HEK293 (cell line): ENCODE data around the gene GABBR2.

ENCODE experiments used
- CTCF ChIA-PET: fragments of 350-600 bp; formaldehyde crosslinking; extraction: SDS; loops from one replicate; lab custom pipeline; 2021; ENCODE audit warnings: antibody characterized with exemption; lab: Yijun Ruan, JAX
- POLR2A ChIA-PET: fragments of 300-600 bp; formaldehyde crosslinking; extraction: SDS; loops from one replicate; lab custom pipeline; 2020; ENCODE audit warnings: antibody characterized with exemption, inconsistent platforms; lab: Yijun Ruan, JAX
- H3K27ac ChIP-seq: fragments of 200-500 bp; sonication (Bioruptor generic); 2 replicates; pipeline ENCODE4 v1.5.1; 2014; ENCODE audit warnings: low read depth, low read length, control low read depth, inconsistent platforms; ENCODE audit errors: extremely low read depth
- H3K36me3 ChIP-seq, 2 experiments: fragments of 200-500 bp in 1 of 2; sonication (Bioruptor generic) in 1 of 2; 1 replicate in 1 of 2; 2 replicates in 1 of 2; pipeline ENCODE4 v1.5.1; 2014 to 2017; ENCODE audit warnings: inconsistent platforms in 2 of 2, low read length in 2 of 2; ENCODE audit not compliant: control insufficient read depth in 2 of 2, insufficient read depth in 1 of 2
- H3K4me1 ChIP-seq: fragments of 200-500 bp; sonication (Bioruptor generic); 2 replicates; pipeline ENCODE4 v1.5.1; 2014; ENCODE audit warnings: mild to moderate bottlenecking, low read length, inconsistent platforms; ENCODE audit not compliant: control insufficient read depth, insufficient read depth
- H3K4me3 ChIP-seq: 2 replicates; pipeline ENCODE4 v1.5.1; 2011; ENCODE audit warnings: low read depth, mild to moderate bottlenecking, control low read depth, low read length, moderate library complexity
- H3K9me3 ChIP-seq: fragments of 200-500 bp; sonication (Bioruptor generic); 2 replicates; pipeline ENCODE4 v1.5.1; 2014; ENCODE audit warnings: low read depth, low read length, inconsistent platforms; ENCODE audit not compliant: control insufficient read depth, insufficient read depth
- GLIS1 ChIP-seq: fragments of 450-650 bp; formaldehyde crosslinking; IDR thresholded peaks from 2 replicates; pipeline ENCODE4 v1.5.1; 2016; ENCODE audit warnings: missing biosample characterization, missing genetic modification characterization
- INSM2 ChIP-seq: fragments of 450-650 bp; formaldehyde crosslinking; IDR thresholded peaks from 2 replicates; pipeline ENCODE4 v1.5.1; 2016; ENCODE audit warnings: missing biosample characterization, missing genetic modification characterization
- KLF7 ChIP-seq: fragments of 450-650 bp; formaldehyde crosslinking; IDR thresholded peaks from 2 replicates; pipeline ENCODE4 v1.5.1; 2016; ENCODE audit warnings: missing biosample characterization, missing genetic modification characterization, borderline replicate concordance
- KLF8 ChIP-seq: fragments of 450-650 bp; formaldehyde crosslinking; IDR thresholded peaks from 2 replicates; pipeline ENCODE4 v1.5.1; 2016; ENCODE audit warnings: missing biosample characterization, missing genetic modification characterization
- KLF9 ChIP-seq: fragments of 450-650 bp; formaldehyde crosslinking; IDR thresholded peaks from 2 replicates; pipeline ENCODE4 v1.5.1; 2016; ENCODE audit warnings: missing biosample characterization, missing genetic modification characterization, low read depth
- MZF1 ChIP-seq: fragments of 450-650 bp; formaldehyde crosslinking; IDR thresholded peaks from 2 replicates; pipeline ENCODE4 v1.5.1; 2017; ENCODE audit warnings: missing biosample characterization, missing genetic modification characterization, borderline replicate concordance
- TCF7L2 ChIP-seq: IDR thresholded peaks from 2 replicates; pipeline ENCODE4 v1.6.1; 2011; ENCODE audit warnings: low read depth, mild to moderate bottlenecking, inconsistent platforms, low read length, moderate library complexity, borderline replicate concordance
- ZBTB20 ChIP-seq: fragments of 450-650 bp; formaldehyde crosslinking; IDR thresholded peaks from 2 replicates; pipeline ENCODE4 v1.5.1; 2016; ENCODE audit warnings: missing biosample characterization, missing genetic modification characterization
- ZFP69B ChIP-seq: fragments of 450-650 bp; formaldehyde crosslinking; IDR thresholded peaks from 2 replicates; pipeline ENCODE4 v1.5.1; 2016; ENCODE audit warnings: missing biosample characterization, missing genetic modification characterization
- ZNF10 ChIP-seq: fragments of 450-650 bp; formaldehyde crosslinking; IDR thresholded peaks from 2 replicates; pipeline ENCODE4 v1.5.1; 2017; ENCODE audit warnings: missing biosample characterization, missing genetic modification characterization
- ZNF114 ChIP-seq: fragments of 450-650 bp; formaldehyde crosslinking; IDR thresholded peaks from 2 replicates; pipeline ENCODE4 v1.5.0; 2017; ENCODE audit warnings: missing biosample characterization, missing genetic modification characterization
- ZNF211 ChIP-seq: fragments of 450-650 bp; formaldehyde crosslinking; IDR thresholded peaks from 2 replicates; pipeline ENCODE4 v1.5.1; 2016; ENCODE audit warnings: low read depth, missing biosample characterization, missing genetic modification characterization
- ZNF473 ChIP-seq: fragments of 450-650 bp; formaldehyde crosslinking; IDR thresholded peaks from 2 replicates; pipeline ENCODE4 v1.5.1; 2017; ENCODE audit warnings: missing biosample characterization, missing genetic modification characterization
- ZNF558 ChIP-seq: fragments of 450-650 bp; formaldehyde crosslinking; IDR thresholded peaks from 2 replicates; pipeline ENCODE4 v1.5.1; 2016; ENCODE audit warnings: missing biosample characterization, missing genetic modification characterization
- ZNF571 ChIP-seq: fragments of 450-650 bp; formaldehyde crosslinking; IDR thresholded peaks from 2 replicates; pipeline ENCODE4 v1.5.0; 2017; ENCODE audit warnings: missing biosample characterization, missing genetic modification characterization
- ZNF629 ChIP-seq: fragments of 450-650 bp; formaldehyde crosslinking; IDR thresholded peaks from 2 replicates; pipeline ENCODE4 v1.5.1; 2017; ENCODE audit warnings: missing biosample characterization, missing genetic modification characterization
- ZNF664 ChIP-seq: fragments of 450-650 bp; formaldehyde crosslinking; IDR thresholded peaks from 2 replicates; pipeline ENCODE4 v1.5.1; 2016; ENCODE audit warnings: missing biosample characterization, missing genetic modification characterization
- ZNF707 ChIP-seq: fragments of 450-650 bp; formaldehyde crosslinking; IDR thresholded peaks from 2 replicates; pipeline ENCODE4 v1.5.1; 2016; ENCODE audit warnings: missing biosample characterization, missing genetic modification characterization
- TF ChIP-seq, protein P1 (sequence below): fragments of 450-650 bp; formaldehyde crosslinking; IDR thresholded peaks from 2 replicates; pipeline ENCODE4 v1.5.1; 2016; ENCODE audit warnings: missing biosample characterization, missing genetic modification characterization
- TF ChIP-seq, protein P2 (sequence below): fragments of 450-650 bp; formaldehyde crosslinking; IDR thresholded peaks from 2 replicates; pipeline ENCODE4 v1.5.1; 2016; ENCODE audit warnings: missing biosample characterization, missing genetic modification characterization
- TF ChIP-seq, protein P3 (sequence below): fragments of 450-650 bp; IDR thresholded peaks from 2 replicates; pipeline ENCODE4 v1.5.1; 2018; ENCODE audit warnings: missing biosample characterization, mild to moderate bottlenecking, missing genetic modification characterization
- TF ChIP-seq, protein P4 (sequence below): sonication (generic); formaldehyde crosslinking; IDR thresholded peaks from 2 replicates; pipeline ENCODE4 v1.8.1; 2022; ENCODE audit warnings: mild to moderate bottlenecking, moderate library complexity, missing genetic modification reagents

GABBR2 gene

DNA sequence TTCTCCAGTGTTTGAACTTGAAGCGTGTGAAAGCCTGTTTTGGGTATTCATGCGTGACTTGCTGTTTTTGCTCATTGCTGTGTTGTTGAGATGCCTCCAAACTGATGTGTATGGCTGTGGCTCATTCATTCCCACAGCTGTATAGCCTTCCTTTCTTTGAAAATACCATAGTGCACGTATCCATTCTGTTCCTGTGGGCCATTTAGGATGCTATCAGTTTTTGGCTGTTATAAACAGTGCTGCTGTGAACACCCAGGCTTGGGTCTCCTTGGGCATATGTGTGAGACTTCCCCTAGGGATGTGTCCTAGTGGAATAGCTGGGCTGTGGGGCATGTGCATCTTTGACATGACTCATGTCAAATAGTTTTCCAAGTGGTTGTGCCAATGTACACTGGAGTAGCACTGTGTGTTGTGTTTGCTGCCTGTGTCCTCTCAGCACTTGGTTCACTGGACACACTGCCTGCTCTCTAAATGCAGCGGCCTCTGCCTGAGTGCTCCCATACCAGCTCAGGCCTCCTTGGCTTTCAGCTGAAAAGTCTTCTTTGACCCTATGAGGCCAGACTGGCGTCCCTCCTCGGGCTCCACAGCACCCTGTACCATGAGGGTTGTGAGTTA, 350.7 kb downstream of the GABBR2 start:
- no peak overlapping the region for H3K27ac ChIP-seq
- no peak overlapping the region for H3K4me3 ChIP-seq
- H3K4me1 ChIP-seq: no peaks in the 10 kb centered on the region
- no peaks in the 10 kb centered on the region for H3K36me3 ChIP-seq
- no peak for TF ChIP-seq KLF9 (tag by site-specific recombination)
- TF ChIP-seq ZNF664: no peak
- TF ChIP-seq, protein P1, sequence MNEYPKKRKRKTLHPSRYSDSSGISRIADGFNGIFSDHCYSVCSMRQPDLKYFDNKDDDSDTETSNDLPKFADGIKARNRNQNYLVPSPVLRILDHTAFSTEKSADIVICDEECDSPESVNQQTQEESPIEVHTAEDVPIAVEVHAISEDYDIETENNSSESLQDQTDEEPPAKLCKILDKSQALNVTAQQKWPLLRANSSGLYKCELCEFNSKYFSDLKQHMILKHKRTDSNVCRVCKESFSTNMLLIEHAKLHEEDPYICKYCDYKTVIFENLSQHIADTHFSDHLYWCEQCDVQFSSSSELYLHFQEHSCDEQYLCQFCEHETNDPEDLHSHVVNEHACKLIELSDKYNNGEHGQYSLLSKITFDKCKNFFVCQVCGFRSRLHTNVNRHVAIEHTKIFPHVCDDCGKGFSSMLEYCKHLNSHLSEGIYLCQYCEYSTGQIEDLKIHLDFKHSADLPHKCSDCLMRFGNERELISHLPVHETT (tag by site-specific recombination): no peak
- no peak for TF ChIP-seq ZNF211
- no peak for TF ChIP-seq ZNF707
- TF ChIP-seq ZFP69B: no peak
- TF ChIP-seq, protein P2, sequence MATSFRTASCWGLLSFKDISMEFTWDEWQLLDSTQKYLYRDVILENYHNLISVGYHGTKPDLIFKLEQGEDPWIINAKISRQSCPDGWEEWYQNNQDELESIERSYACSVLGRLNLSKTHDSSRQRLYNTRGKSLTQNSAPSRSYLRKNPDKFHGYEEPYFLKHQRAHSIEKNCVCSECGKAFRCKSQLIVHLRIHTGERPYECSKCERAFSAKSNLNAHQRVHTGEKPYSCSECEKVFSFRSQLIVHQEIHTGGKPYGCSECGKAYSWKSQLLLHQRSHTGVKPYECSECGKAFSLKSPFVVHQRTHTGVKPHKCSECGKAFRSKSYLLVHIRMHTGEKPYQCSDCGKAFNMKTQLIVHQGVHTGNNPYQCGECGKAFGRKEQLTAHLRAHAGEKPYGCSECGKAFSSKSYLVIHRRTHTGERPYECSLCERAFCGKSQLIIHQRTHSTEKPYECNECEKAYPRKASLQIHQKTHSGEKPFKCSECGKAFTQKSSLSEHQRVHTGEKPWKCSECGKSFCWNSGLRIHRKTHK (tag by site-specific recombination): no peak
- TF ChIP-seq ZBTB20 (tag by site-specific recombination): no peak
- TF ChIP-seq, protein P3, sequence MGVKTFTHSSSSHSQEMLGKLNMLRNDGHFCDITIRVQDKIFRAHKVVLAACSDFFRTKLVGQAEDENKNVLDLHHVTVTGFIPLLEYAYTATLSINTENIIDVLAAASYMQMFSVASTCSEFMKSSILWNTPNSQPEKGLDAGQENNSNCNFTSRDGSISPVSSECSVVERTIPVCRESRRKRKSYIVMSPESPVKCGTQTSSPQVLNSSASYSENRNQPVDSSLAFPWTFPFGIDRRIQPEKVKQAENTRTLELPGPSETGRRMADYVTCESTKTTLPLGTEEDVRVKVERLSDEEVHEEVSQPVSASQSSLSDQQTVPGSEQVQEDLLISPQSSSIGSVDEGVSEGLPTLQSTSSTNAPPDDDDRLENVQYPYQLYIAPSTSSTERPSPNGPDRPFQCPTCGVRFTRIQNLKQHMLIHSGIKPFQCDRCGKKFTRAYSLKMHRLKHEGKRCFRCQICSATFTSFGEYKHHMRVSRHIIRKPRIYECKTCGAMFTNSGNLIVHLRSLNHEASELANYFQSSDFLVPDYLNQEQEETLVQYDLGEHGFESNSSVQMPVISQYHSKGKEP (tag by site-specific recombination): no peak
- no peak for TF ChIP-seq TCF7L2
- no peak for TF ChIP-seq ZNF473
- no peak for TF ChIP-seq ZNF114 (tag by site-specific recombination)
- TF ChIP-seq KLF8: no peak
- ChIA-PET POLR2A (no interaction called here), CTCF (no interaction called here)
- no peaks in the 10 kb centered on the region for H3K9me3 ChIP-seq

DNA sequence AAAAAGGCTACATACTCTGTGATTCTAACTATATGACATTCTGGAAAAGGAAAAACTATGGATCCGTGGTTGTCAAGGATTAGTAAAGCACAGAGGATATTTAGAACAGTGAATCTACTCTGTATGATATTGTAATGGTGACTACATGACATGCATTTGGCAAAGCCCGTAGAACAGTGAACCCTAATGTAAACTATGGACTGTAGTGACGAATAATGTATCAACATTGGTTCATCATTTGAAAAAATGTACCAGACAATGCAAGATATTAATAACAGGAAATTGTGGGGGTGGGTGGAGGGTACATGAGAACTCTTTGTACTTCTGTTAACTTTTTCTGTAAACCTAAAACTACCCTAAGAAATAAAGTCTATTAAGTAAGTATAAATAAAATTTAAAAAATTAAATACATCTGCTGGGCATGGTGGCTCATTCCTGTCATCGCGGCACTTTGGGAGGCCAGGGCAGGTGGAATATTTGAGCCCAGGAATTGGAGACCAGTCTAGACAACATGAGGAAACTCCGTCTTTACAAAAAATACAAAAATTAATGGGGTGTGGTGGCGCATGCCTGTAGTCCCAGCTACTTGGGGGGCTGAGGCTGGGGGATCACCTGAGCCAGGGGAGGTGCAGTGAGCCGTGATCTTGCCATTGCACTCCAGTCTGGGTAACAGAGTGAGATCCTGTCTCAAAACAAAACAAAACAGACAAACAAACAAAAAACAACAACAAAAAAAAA, 351.6 kb downstream of the GABBR2 start:
- H3K9me3 ChIP-seq: no peaks in the 10 kb centered on the region
- POLR2A ChIA-PET: no interaction called here
- H3K27ac ChIP-seq: no peak overlapping the region
- CTCF ChIA-PET: no interaction called here
- TF ChIP-seq KLF7: no peak
- no peak for TF ChIP-seq GLIS1 (tag by site-specific recombination)
- no peak for TF ChIP-seq ZNF10 (tag by site-specific recombination)
- TF ChIP-seq ZNF558: no peak
- TF ChIP-seq ZNF707: no peak
- TF ChIP-seq MZF1 (tag by site-specific recombination): no peak
- no peak for TF ChIP-seq ZNF571 (tag by site-specific recombination)
- TF ChIP-seq, protein P4, sequence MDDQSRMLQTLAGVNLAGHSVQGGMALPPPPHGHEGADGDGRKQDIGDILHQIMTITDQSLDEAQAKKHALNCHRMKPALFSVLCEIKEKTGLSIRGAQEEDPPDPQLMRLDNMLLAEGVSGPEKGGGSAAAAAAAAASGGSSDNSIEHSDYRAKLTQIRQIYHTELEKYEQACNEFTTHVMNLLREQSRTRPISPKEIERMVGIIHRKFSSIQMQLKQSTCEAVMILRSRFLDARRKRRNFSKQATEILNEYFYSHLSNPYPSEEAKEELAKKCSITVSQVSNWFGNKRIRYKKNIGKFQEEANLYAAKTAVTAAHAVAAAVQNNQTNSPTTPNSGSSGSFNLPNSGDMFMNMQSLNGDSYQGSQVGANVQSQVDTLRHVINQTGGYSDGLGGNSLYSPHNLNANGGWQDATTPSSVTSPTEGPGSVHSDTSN (CRISPR knock-in tag): no peak
- TF ChIP-seq ZNF629 (tag by site-specific recombination): no peak
- TF ChIP-seq INSM2: no peak
- no peaks in the 10 kb centered on the region for H3K36me3 ChIP-seq
- H3K4me3 ChIP-seq: no peak overlapping the region
- no peaks in the 10 kb centered on the region for H3K4me1 ChIP-seq
